ENCODE results near the gene PGAM2.
"Not testable (repeated sequence)": the region's sequence is repeated elsewhere in the genome, so short reads cannot be mapped to it uniquely, and the experiment has no call there.

The PGAM2 gene

DNA sequence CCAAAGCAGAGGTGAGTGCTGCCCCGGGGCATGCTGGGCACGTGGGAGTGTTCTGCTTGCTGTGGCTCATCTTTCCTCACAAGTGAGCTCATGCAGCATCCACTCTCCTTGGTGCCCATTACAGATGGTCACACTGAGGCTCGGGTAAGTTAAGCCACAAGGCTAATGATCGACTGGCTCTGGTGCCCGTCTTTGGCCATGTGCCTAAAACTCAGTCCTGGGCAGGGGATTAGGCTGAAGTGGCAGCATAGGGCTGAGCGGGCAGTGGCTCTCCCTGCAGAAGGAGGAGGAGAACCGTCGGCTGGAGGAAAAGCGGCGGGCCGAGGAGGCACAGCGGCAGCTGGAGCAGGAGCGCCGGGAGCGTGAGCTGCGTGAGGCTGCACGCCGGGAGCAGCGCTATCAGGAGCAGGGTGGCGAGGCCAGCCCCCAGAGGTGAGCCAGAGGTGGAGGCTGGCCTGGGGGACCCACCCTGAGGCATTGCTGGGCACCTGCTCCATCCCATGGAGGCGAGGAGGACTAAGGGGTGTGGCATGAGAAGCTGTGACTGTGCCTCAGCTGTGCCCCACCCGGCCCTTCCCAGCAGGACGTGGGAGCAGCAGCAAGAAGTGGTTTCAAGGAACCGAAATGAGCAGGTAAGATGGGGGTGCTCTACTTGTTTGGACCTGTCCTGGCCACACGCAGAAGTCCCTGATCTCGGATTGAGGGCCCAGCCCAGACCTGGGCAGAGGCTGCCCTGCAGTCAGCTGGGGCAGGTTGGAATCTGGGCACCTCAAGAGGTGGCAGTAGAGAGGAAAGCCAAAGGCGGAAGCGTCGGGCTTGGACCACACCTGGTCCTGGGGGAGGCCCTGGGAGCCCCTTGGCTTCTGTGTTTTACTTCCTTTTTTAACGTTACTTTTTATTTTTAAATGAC is 7.3 kb downstream of the PGAM2 start:
- DNase-seq (ENCODE audit: extremely low spot score, insufficient read length, low read depth) (no peak), FAIRE-seq (peak; percentile 9)

DNA sequence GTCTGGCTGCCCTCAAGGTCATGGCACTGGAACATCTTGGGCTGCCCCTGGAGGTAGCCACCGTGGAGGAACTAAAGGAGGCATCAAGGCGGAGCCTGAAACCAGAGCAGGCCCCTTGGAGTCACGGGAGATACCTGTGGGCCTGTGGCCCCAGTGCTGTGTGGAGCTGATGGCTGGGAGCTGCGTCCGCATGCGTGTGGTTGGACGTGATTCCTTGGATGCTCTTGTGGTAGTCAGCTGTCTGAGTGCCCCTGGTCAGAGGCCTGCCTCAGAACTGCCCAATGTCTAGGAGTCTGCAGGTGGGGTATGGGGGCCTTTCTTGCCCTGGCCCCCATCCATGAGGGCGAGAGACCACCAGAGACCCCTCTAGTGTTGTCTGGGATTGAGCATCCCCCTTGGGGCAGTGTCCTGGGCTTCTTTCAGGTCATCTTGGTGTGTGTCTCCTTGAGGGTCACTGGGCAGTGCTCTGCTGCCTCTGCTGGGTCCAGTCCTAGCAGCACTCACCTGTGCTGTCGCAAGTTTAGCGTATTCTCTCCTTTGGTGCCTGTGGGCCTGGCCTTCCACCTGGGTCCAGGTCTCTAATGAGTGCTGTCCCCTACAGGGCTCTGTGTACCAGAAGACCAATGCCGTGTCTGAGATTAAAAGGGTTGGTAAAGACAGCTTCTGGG is 8.1 kb downstream of the PGAM2 start:
- DNase-seq (ENCODE audit: extremely low spot score, insufficient read length, low read depth), result no peak
- no peak for FAIRE-seq

DNA sequence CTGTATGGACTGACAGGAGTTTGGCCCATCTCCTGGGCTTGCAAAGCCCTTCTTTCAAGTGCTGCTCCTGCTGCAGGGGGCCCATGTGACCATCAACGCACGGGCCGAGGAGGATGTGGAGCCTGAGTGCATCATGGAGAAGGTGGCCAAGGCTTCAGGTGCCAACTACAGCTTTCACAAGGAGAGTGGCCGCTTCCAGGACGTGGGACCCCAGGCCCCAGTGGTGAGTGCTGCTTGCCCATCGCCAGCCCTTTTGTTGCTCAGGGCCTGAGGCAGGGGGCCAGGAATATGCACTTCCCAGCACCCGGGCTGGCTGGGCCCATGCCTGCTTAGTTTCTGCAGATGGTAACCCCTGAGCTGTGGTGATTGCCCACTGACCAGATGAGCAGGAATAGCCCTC is 8.7 kb downstream of the PGAM2 start:
- DNase-seq (ENCODE audit: extremely low spot score, insufficient read length, low read depth) (no peak), FAIRE-seq (no peak)

DNA sequence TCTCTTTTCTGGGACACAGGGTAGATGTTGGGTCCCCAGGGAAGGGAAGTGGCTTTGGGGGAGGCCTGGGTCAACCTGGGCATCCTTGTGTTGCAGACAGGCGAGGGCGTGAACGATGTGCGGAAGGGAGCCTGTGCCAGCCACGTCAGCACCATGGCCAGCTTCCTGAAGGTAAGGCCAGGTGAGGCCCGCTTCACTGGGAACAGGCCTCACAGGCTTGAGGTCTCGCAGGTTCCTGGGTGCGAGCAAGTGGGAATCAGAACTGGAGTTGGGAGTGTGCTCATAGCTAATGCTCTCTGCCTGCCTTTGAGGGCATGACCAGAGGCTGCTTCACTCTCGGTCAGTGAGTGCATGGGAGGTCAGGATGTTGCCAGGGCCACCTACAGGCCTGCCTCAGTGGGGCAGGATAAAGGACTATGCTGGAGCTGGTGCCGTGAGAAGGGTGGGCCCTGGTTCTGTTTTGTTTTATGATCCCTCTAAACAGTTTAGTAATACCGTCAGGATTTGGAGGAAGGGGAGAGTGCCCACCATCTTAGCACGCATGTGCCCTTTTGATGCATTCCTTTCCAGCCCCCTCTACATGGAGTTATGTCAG is 12.5 kb downstream of the PGAM2 start:
- FAIRE-seq (no peak), DNase-seq (ENCODE audit: extremely low spot score, insufficient read length, low read depth) (no peak)

DNA sequence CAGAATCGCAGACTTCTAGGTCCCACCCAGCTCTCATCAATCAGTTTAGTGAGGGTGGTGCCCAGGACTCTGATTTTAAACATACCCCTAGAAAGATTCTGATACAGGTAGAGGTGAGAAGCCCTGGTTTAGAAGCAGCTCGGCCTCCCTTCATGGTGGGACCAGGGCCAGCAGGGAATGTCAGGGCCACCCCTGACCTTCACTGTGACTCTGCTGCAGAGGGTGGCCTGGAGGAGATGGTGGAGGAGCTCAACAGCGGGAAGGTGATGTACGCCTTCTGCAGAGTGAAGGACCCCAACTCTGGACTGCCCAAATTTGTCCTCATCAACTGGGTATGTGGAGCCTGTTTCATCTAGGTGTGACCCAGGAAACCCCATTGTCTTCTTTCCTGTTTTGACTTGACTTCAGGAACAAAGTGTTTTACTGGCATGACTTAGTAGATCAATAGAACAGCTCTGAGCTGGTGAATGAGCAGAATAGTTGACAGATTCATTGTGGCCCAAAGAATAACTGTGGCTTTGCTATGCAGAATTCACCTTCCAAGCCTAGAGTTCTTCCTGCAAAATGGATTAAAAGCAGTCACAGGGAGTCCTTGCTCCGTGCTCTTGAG is 13.7 kb downstream of the PGAM2 start:
- no peak for DNase-seq (ENCODE audit: extremely low spot score, insufficient read length, low read depth)
- no peak for FAIRE-seq

DNA sequence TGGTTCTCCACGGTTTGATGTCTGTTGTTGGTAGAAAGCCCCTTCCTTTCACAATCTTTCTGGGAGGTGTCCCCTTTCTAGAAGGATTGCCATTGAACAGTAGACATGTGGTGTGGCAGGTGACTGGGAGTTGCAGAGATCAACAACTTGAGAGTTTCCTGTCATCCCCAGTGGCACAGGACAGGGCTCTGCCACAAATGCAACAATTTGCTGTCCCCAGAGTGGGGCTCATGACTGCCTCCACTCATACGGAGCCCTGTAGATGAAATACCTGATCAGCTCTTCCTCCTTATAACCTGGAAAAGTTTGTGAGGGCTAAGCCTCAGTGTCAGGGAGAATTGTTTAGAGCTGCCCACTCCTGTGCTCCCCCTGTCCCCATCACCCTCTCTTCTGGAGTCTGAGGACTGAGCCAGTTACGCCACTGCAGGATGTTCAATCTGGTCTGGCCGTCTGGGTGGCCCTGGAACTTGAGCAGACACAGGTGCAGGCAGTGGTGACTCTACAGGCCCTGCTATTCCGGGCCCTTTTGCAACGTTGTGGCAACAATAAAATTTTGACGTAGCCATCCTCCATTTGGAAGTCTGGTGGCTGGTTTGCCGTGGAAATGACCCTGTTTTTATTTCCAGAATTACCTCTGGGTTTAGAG is 14.3 kb downstream of the PGAM2 start:
- FAIRE-seq, result no peak

DNA sequence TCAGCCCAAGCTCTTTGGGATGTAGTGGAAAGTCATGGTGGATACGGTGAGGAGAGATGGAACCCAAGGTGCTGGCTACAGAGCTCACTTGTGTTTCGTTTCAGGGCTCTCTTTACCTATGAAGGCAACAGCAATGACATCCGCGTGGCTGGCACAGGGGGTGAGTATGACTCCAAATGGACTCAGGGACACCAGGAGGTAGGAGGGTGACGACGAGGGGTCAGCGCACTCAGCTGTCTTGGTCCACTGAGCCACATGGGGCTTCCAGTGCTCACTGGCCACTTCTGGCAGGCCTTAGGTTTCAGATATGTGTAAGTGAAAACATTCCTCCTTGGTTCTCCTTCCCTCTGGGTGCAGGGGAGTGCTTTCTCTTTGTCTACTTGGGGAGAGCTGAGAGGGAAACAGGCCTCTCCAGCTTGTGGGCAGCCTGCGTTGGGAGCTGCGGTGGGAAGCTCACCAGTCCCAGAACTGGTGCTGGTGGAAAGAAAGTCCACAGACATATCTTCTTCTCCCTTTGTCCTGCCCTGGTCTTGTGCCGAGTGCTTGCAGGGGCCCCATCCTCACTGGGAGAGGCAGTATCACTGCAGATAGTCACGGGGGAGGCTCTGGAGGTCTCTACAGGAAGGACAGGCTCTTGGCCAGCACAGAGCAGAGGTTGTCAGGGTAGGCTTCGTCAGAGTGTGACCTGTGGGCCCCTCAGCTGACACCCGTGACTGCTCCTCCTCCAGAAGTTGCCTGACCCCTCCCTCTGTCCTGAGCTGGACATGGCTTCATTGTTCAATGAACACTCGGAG is 15.0 kb downstream of the PGAM2 start:
- no peak for FAIRE-seq
- DNase-seq (ENCODE audit: extremely low spot score, insufficient read length, low read depth), result no peak

More for the DNA sequence above, 14.3 kb downstream of the PGAM2 start:
- DNase-seq (ENCODE audit: extremely low spot score, insufficient read length, low read depth), result no peak

DNA sequence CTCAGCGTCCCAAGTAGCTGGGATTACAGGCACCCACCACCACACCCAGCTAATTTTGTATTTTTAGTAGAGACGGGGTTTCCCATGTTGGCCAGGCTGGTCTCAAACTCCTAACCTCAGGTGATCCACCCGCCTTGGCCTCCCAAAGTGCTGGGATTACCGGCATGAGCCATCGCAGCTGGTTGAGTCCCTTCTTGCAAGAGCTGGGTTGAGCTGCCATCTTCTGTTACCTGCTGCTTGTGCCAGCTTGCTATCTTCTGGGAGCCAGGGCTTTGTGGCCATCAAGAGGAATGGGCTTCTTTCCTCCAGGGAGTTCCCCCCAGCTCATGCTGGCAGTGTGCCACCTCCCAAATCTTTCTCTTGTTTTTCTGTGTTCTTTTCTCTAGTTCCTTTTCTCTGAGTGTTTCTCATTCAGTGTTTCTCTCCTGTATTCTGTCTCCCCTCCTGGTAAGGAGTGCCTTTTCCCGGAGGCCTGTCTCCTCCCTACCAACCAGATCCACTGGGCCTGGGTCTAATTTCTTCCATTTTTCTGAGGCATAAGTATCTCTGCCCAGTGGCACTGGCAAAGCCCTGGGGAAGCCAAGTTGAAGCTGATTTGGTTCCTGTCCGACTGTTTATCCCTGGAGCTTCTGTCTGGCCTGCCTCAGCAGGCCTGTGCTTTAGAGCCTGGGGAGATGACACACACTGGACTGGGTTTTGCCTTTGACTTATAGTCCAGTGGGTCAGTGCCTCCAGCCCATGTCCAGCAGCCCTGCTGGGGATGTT is 17.2 kb downstream of the PGAM2 start:
- DNase-seq (ENCODE audit: extremely low spot score, insufficient read length, low read depth) (no peak), FAIRE-seq (no peak)

DNA sequence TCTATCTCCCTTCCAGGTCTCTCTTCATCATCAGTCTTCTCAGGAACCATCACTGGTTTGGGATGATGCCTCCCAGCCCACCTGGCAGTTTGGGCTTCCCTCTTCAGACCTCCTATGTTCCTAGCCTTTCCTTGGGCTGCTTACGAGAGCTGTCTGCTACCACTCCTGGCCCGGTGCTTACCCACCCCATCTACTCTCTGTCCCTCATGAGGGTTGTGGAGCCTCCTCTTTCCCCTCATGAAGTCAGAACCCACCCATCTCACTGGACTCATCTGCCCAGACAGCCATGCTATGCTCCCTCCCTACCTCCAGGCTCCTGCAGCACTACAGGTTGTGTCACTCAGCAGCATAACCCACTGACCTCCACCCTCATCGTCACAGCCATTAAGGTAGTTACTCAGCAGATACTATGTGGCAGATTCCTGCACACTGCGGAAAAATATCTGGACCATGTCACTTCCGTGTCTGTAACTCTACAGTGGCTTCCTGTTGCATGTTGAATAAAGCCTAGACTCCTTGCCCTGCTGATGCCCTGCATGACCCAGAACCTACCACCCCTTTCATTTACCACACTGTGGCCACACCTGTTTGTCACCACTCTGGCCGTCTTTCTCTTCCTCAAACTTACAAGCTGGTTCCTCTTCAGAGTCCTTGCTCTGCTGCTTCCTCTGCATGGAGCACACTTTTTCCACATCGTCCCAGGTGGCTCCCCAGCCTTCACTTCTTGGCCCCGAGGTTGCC is 18.9 kb downstream of the PGAM2 start:
- DNase-seq (ENCODE audit: extremely low spot score, insufficient read length, low read depth) (no peak), FAIRE-seq (peak; percentile 90)

DNA sequence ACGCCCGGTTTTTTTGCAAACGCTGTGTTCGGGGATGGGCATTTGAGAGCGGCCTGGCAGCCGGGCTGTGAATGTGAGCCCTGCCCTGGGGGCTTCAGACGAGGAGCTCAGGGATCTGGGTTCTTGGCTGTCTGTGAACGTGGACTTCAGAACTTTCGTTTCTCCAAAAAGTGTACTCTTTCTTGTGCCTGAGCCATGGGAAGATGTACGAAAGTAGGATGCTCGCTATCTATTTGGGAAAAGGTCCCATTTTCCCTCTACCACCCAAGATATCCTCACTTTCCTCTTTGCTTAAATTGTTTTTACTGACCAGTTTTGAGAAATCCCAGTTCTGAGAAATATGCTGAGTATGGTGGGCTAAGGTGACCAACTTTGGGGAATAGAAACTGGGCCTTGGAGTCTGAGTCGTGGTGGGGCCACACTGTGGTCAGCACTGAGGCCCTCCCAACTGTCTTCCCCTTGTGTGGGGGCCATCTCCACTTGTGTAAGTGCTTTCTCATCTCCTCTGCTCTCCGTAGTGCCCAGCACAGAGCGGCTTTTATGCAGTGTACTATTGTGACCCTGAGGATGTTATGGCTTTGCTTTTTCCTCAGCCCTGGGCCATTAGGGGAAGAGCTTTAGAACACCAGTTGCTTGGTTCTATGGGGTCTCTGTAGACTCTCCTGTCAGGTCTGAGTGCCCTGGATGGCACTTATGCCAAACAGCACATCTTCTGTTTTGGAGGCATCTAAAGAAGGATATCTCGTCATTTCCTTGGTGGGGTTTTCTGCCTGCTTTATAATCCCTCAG is 19.9 kb downstream of the PGAM2 start:
- no peak for FAIRE-seq
- no peak for DNase-seq (ENCODE audit: extremely low spot score, insufficient read length, low read depth)

DNA sequence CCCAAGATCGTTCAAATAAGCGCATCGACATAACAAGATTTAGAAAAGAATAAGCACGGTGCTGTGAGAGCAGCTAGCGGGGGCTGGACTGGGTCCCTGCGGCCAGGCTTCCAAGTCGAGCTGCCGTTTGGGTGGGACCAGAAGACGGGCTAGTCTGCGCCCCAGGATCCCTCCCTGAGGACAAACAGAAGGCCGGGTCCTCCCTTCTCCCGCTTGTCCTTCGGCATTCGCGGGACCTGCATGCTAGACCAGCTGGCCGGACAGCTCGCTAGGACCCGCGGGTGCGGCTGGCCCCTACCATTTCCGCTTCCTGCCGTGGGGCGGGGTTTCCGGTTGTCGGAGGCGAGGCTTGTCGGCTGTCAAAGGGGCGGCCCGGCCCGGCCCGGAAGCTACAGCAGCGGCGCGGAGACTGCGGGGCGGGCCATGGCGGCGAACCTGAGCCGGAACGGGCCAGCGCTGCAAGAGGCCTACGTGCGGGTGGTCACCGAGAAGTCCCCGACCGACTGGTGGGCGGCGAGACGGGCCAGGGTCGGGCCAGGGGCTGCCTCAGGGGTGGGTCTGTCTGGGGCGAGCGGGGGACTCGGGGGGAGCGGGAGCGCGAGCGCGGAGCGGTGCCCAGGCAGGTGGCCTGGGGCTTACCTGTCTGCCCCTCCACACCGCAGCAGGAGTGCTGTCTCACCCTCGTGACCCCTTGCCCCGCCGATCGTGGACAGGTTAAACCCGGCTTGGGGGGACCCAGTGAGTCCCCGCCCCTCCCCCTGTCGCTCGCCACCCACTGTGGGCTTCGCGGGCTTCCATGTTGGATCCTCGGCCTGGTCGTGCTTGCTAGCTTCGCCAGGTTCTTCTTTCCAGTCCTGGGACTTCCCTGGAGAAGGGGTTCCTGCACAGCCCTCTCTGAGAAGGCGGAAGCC is 20.8 kb downstream of the PGAM2 start, which contains the start of gene DBNL:
DBNL (plus strand) TSS at position 388 of the 911 bp plus-strand sequence; CDS start at position 424, 36 bp downstream.
- peak; percentile 67 for DNase-seq (ENCODE audit: extremely low spot score, insufficient read length, low read depth)
- FAIRE-seq, result peak; percentile 59

DNA sequence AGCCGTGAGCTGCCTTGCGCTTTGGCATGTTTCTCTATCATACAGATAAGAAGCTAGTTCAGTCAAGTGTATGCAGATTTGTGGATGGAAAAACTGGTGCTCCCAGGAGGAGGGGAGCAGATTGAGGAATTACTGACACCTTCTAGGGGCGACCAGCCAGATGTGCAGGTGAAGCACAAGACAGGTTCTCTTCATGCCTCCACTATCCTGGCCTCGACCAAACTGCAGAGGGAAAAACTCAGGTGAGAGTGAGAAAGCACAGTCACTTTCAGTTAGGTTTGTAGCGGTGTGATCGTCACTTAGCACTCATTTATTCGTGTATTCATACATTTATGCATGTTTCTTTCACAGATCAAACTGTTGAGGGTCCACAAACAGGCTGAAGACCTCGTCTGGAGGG is 21.5 kb downstream of the PGAM2 start:
- FAIRE-seq (no peak), DNase-seq (ENCODE audit: extremely low spot score, insufficient read length, low read depth) (no peak)

DNA sequence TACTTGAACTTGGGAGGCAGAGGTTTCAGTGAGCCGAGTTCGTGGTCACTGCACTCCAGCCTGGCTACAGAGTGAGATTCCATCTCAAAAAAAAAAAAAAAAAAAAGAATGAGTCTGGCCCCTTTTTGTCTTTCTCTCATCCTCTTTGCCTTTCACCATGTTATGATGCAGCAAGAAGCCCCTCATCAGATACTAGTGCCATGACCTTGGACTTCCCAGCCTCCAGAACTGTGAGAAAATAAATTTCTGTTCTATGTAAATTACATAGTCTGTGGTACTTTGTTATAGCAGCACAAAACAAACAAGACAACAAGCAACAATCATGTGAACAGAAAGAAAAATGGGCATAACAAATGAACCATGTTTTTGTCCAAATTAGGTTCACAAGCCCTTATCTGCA is 23.1 kb downstream of the PGAM2 start:
- no peak for FAIRE-seq
- DNase-seq (ENCODE audit: extremely low spot score, insufficient read length, low read depth), result no peak

DNA sequence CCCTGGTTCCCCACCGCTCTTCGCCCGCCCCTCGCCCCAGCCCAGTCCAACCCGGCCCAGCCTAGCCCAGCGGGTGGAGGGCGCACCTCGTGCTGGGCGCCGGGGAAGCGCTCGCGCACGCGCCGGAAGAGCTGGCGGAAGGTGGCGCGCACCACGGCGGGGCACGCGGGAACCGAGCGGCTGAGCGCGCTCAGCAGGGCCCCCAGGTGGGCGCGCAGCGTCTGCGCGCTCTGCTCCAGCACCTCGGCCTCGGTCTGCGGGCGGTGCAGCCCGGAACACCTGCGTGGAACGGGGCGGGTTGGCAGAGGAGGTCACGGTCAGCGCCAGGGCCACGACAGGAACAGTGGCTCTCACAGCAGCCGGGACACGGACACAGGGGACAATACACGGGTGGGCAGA is 24.9 kb downstream of the PGAM2 start:
- FAIRE-seq; DNase-seq (ENCODE audit: extremely low spot score, insufficient read length, low read depth): not testable (repeated sequence)

DNA sequence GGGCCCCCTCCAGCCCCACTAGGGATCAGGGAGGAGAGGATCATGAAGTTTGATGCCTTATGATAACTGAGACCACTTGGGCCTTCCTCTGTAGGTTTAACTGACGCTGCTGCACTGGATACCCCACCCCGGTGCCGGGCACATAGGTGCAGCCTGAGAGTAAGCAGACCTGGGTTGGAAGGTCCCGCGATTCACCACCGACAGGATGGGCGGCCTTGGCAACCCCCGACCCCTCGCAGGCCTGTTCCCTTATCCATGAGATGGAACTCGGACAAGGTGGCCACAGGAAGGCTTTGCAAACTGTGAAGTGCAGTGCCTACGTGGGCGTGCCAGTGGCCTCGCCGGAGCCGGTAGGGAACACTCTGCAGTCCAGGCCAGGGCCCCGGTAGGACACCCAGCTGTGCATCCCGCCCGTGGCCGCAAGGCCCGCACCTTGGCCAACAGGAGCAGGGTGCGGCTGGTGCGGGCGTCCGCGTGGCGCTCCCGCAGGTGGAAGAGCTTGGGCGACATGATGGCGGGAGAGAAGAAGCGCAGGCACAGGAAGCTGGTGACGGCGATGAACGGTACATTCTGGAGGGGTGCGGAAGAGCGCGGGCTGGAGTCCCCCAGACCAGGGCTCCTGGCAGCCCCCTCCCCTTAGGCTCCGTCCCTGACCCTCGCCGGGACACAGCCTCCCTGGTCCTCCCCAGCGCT is 25.4 kb downstream of the PGAM2 start:
- FAIRE-seq; DNase-seq (ENCODE audit: extremely low spot score, insufficient read length, low read depth): not testable (repeated sequence)
